GM20431 (cell line): ENCODE data around the gene PDZD2.

Experiments
- in situ Hi-C: fragments of 300-500 bp; cut with MseI, MboI; formaldehyde crosslinking; loops from one replicate; pipeline ENCODE4 v1.15.0; 2020; ENCODE audit warnings: low sequenced_read_pairs; ENCODE audit not compliant: unreplicated experiment

PDZD2 gene

GRCh38 chr5:31854181-31855133 lies 215.5 kb downstream of the PDZD2 start:
- in situ Hi-C loops: no loop called here

- in situ Hi-C loops: no loop called here
These were observed 216.5 kb downstream of the PDZD2 start for GRCh38 chr5:31855134-31856040.

- in situ Hi-C loops: no loop called here
These were observed 220.2 kb downstream of the PDZD2 start for GRCh38 chr5:31859096-31859495.

GRCh38 chr5:31860278-31860677 lies 221.3 kb downstream of the PDZD2 start:
- in situ Hi-C loops: no loop called here

GRCh38 chr5:31860726-31861433 lies 221.9 kb downstream of the PDZD2 start:
- in situ Hi-C loops: no loop called here

GRCh38 chr5:31861601-31862000 lies 222.7 kb downstream of the PDZD2 start:
- in situ Hi-C loops: no loop called here

GRCh38 chr5:31863991-31864411 lies 225.1 kb downstream of the PDZD2 start:
- in situ Hi-C loops: no loop called here

- in situ Hi-C loops: no loop called here
These were observed 227.2 kb downstream of the PDZD2 start for GRCh38 chr5:31866166-31866565.

- in situ Hi-C loops: no loop called here
These were observed 228.3 kb downstream of the PDZD2 start for GRCh38 chr5:31867219-31867618.

- in situ Hi-C loops: no loop called here
These were observed 241.5 kb downstream of the PDZD2 start for GRCh38 chr5:31880449-31880848.

- in situ Hi-C loops: no loop called here
These were observed 246.0 kb downstream of the PDZD2 start for GRCh38 chr5:31884896-31885295.

- in situ Hi-C loops: no loop called here
These were observed 247.3 kb downstream of the PDZD2 start for GRCh38 chr5:31886206-31886605.

- in situ Hi-C loops: no loop called here
These were observed 248.6 kb downstream of the PDZD2 start for GRCh38 chr5:31887556-31887955.

GRCh38 chr5:31888564-31888963 lies 249.6 kb downstream of the PDZD2 start:
- in situ Hi-C loops: no loop called here

GRCh38 chr5:31889001-31889561 lies 250.2 kb downstream of the PDZD2 start:
- in situ Hi-C loops: no loop called here

GRCh38 chr5:31890046-31890445 lies 251.1 kb downstream of the PDZD2 start:
- in situ Hi-C loops: no loop called here

- in situ Hi-C loops: no loop called here
These were observed 255.2 kb downstream of the PDZD2 start for GRCh38 chr5:31894141-31894540.

GRCh38 chr5:31895199-31895820 lies 256.4 kb downstream of the PDZD2 start:
- in situ Hi-C loops: no loop called here

- in situ Hi-C loops: no loop called here
These were observed 259.2 kb downstream of the PDZD2 start for GRCh38 chr5:31898036-31898632.
